Activated CD4-positive, alpha-beta memory T cell treated with anti-CD3 and anti-CD28 coated beads for 36 hours (primary cell): ENCODE measurements around the gene NUDT13. TPM values are rescaled to one million over a fixed set of nuclear protein-coding genes. Genes with fewer than 3 reads are reported as not detected.
"Not testable (repeated sequence)": the region's sequence is repeated elsewhere in the genome, so short reads cannot be mapped to it uniquely, and the experiment has no call there.

Experiments
- CTCF ChIA-PET: fragments of 350-600 bp; sonication (Branson Sonifier 250); formaldehyde crosslinking; loops from one replicate; lab custom pipeline; 2021; ENCODE audit warnings: antibody characterized with exemption, inconsistent platforms; lab: Charles Lee
- POLR2A ChIA-PET: fragments of 350-600 bp; sonication (Branson Sonifier 250); formaldehyde crosslinking; loops from one replicate; lab custom pipeline; 2021; ENCODE audit warnings: antibody characterized with exemption; lab: Charles Lee
- DNase-seq: peaks from one replicate; pipeline ENCODE4 v3.0.0-alpha.2; 2020
- H3K27ac Mint-ChIP-seq: one replicate; pipeline ENCODE4 v1.8.0; 2021; ENCODE audit warnings: mixed read lengths
- H3K27me3 Mint-ChIP-seq: one replicate; pipeline ENCODE4 v1.8.0; 2021; ENCODE audit warnings: mixed read lengths
- H3K36me3 Mint-ChIP-seq: one replicate; pipeline ENCODE4 v1.8.0; 2021; ENCODE audit warnings: mixed read lengths
- H3K4me1 Mint-ChIP-seq: one replicate; pipeline ENCODE4 v1.8.0; 2021; ENCODE audit warnings: low read depth, mixed read lengths
- H3K4me3 Mint-ChIP-seq: one replicate; pipeline ENCODE4 v1.8.0; 2021; ENCODE audit warnings: mild to moderate bottlenecking, mixed read lengths
- H3K9me3 Mint-ChIP-seq: one replicate; pipeline ENCODE4 v1.8.0; 2021; ENCODE audit warnings: mixed read lengths
- intact Hi-C: fragments of 100-400 bp; cut with micrococcal nuclease; formaldehyde crosslinking; loops from one replicate; pipeline ENCODE4 v1.15.1; 2023
- total RNA-seq, 2 experiments: library from RNA; stranded (reverse); gene quantifications; one replicate each; pipeline ENCODE4 v1.2.3, GENCODE V29; 2021

The NUDT13 gene
- total RNA-seq, 2 experiments from 2014 or later, result 1.0 to 1.4 TPM

DNA sequence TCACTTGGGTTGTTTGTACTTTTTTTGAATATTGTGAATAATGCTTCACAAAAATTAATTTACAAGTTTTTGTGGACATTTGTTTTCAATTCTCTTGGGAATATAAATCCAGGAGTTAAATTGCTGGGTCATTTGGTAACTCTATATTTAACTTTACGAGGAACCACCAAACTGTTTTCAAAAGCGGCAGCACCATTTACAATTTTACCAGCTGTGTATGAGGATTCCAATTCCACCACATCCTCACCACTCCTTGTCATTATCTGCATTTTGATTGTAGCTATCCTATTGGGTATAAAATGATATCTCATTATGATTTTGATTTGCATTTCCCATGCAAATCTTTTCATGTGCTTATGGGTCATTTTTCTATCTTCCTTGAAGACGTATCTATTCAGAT, 4.0 kb upstream of the NUDT13 start:
- peaks cover 6% of the 10 kb centered on the region for H3K4me1 Mint-ChIP-seq
- no peak for DNase-seq
- POLR2A ChIA-PET, result no interaction called here
- no peak overlapping the region for H3K27ac Mint-ChIP-seq
- CTCF ChIA-PET, result no interaction called here
- no peak overlapping the region for H3K4me3 Mint-ChIP-seq
- peaks cover 24% of the 10 kb centered on the region for H3K36me3 Mint-ChIP-seq
- intact Hi-C loops, result no loop called here
- peaks cover 8% of the 10 kb centered on the region for H3K9me3 Mint-ChIP-seq
- H3K27me3 Mint-ChIP-seq, result no peaks in the 10 kb centered on the region

DNA sequence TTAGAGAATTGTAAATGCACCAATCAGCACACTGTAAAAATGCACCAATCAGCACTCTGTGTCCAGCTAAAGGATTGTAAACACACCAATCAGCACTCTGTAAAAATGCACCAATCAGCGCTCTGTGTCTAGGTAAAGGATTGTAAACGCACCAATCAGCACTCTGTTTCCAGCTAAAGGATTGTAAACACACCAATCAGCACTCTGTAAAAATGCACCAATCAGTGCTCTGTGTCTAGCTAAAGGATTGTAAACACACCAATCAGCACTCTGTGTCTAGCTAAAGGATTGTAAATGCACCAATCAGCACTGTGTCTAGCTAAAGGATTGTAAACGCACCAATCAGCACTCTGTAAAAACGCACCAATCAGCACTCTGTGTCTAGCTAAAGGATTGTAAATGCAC, 1.0 kb upstream of the NUDT13 start:
- H3K27ac Mint-ChIP-seq, intact Hi-C loops, DNase-seq, H3K27me3 Mint-ChIP-seq, H3K9me3 Mint-ChIP-seq, H3K4me3 Mint-ChIP-seq, H3K4me1 Mint-ChIP-seq: not testable (repeated sequence)
- CTCF ChIA-PET, result interaction anchor here (1.5 to 1.8 kb wide), 2 partner anchors 13 to 50 kb away, joined by 4 to 6 read pairs; no protein-coding TSS in a partner anchor
- H3K36me3 Mint-ChIP-seq, result peaks cover 24% of the 10 kb centered on the region
- POLR2A ChIA-PET, result interaction anchor here (2.1 kb wide), 1 partner anchor 12 kb away, joined by 12 read pairs; the partner anchor contains the start of gene P4HA1

DNA sequence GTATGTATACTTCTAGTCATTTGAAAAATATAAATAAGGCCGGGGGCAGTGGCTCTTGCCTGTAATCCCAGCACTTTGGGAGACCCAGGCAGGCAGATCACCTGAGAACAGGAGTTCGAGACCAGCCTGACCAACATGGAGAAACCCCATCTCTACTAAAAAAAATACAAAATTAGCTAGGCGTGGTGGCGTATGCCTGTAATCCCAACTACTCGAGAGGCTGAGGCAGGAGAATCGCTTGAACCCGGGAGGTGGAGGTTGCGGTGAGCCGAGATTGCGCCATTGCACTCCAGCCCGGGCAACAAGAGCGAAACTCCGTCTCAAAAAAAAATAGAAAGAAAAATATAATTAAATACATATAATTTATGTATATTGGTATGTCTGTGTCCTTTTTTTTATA, 1.8 kb downstream of the NUDT13 start:
- POLR2A ChIA-PET, H3K9me3 Mint-ChIP-seq, H3K4me3 Mint-ChIP-seq, H3K4me1 Mint-ChIP-seq, DNase-seq, H3K27ac Mint-ChIP-seq, H3K27me3 Mint-ChIP-seq: not testable (repeated sequence)
- intact Hi-C loops, result loop anchor here (5.0 kb wide), 2 partner anchors 55 to 300 kb away; partner anchors contain the start of genes ANXA7, ECD and FAM149B1
- CTCF ChIA-PET, result interaction anchor here (1.4 kb wide), 1 partner anchor 15 kb away, joined by 5 read pairs; no protein-coding TSS in a partner anchor
- H3K36me3 Mint-ChIP-seq, result peaks cover 22% of the 10 kb centered on the region

- intact Hi-C loops, result loop anchor here (5.0 kb wide), 2 partner anchors 54 to 299 kb away; partner anchors contain the start of genes ANXA7, ECD and FAM149B1
- Mint-ChIP-seq H3K27ac (no peak overlapping the region), H3K9me3 (peaks cover 8% of the 10 kb centered on the region), H3K4me3 (no peak overlapping the region), H3K4me1 (peaks cover 15% of the 10 kb centered on the region), H3K27me3 (no peaks in the 10 kb centered on the region), H3K36me3 (peaks cover 18% of the 10 kb centered on the region)
- no peak for DNase-seq
- POLR2A ChIA-PET, result no interaction called here
- CTCF ChIA-PET, result interaction anchor here (0.8 to 1.3 kb wide), 2 partner anchors 16 to 45 kb away, joined by 3 read pairs; partner anchors contain the start of gene P4HA1
Observed at GRCh38 chr10:73113551-73113950, 3.3 kb downstream of the NUDT13 start.

DNA sequence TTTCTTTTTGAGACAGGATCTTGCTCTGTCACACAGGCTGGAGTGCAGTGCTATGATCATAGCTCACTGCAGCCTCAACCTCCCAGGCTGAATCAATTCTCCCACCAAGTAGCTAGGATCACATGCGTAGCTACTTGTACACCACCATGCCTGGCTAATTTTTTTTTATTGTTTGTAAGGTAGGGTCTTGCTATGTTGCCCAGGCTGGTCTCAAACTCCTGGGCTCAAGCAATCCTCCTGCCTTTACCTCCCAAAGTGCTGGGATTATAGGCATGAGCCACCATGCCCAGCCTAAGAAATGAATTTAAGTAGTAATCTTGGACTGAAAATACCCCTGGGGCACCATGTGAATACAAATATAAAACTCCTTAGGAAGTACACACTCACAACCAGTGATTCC, 5.8 kb downstream of the NUDT13 start:
- ChIA-PET CTCF (no interaction called here), POLR2A (no interaction called here)
- intact Hi-C loops, result no loop called here

GRCh38 chr10:73117976-73118743, 7.9 kb downstream of the NUDT13 start:
- Mint-ChIP-seq H3K4me1 (peaks cover 6% of the 10 kb centered on the region), H3K27me3 (no peaks in the 10 kb centered on the region), H3K27ac (no peak overlapping the region), H3K4me3 (no peak overlapping the region), H3K36me3 (peaks cover 1% of the 10 kb centered on the region), H3K9me3 (no peaks in the 10 kb centered on the region)
- CTCF ChIA-PET, result no interaction called here
- intact Hi-C loops, result no loop called here
- DNase-seq, result no peak
- POLR2A ChIA-PET, result no interaction called here

More for the DNA sequence above, 5.8 kb downstream of the NUDT13 start:
- no peak for DNase-seq
- peaks cover 11% of the 10 kb centered on the region for H3K4me1 Mint-ChIP-seq
- no peak overlapping the region for H3K4me3 Mint-ChIP-seq
- H3K36me3 Mint-ChIP-seq, result peaks cover 1% of the 10 kb centered on the region
- no peaks in the 10 kb centered on the region for H3K9me3 Mint-ChIP-seq
- H3K27ac Mint-ChIP-seq, result no peak overlapping the region
- no peaks in the 10 kb centered on the region for H3K27me3 Mint-ChIP-seq

- no peak for DNase-seq
- H3K4me1 Mint-ChIP-seq, result peaks cover 6% of the 10 kb centered on the region
- H3K36me3 Mint-ChIP-seq, result peaks cover 1% of the 10 kb centered on the region
- no peak overlapping the region for H3K27ac Mint-ChIP-seq
- CTCF ChIA-PET, result no interaction called here
- intact Hi-C loops, result no loop called here
- no peaks in the 10 kb centered on the region for H3K27me3 Mint-ChIP-seq
- POLR2A ChIA-PET, result no interaction called here
- H3K9me3 Mint-ChIP-seq, result no peaks in the 10 kb centered on the region
- no peak overlapping the region for H3K4me3 Mint-ChIP-seq
Observed at GRCh38 chr10:73119457-73119856, 9.2 kb downstream of the NUDT13 start.

GRCh38 chr10:73119952-73120351, 9.7 kb downstream of the NUDT13 start:
- Mint-ChIP-seq H3K27me3 (no peaks in the 10 kb centered on the region), H3K4me1 (peaks cover 6% of the 10 kb centered on the region), H3K4me3 (no peak overlapping the region), H3K36me3 (peaks cover 1% of the 10 kb centered on the region), H3K9me3 (no peaks in the 10 kb centered on the region), H3K27ac (no peak overlapping the region)
- ChIA-PET CTCF (no interaction called here), POLR2A (no interaction called here)
- intact Hi-C loops, result no loop called here
- no peak for DNase-seq

DNA sequence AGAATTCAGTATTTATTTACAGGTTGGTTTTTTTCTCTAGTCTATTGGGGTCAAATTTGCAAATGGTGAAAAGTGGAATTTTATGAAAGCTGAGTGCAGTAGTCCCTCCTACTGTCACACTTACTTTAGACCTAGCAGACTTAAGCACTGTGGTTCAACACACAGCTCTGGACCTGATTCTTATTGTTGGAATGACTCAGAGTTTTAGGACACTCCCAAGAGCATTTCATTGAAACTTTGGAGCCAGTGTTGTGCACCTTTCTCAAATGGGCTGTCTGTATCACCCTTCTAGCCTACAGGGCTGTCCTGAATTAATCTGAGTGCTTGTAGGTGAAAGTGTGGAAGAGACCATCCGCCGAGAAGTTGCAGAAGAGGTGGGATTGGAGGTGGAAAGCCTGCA, 16.1 kb downstream of the NUDT13 start:
- CTCF ChIA-PET, result no interaction called here
- Mint-ChIP-seq H3K4me3 (no peak overlapping the region), H3K27me3 (no peaks in the 10 kb centered on the region), H3K4me1 (no peaks in the 10 kb centered on the region), H3K27ac (no peak overlapping the region), H3K9me3 (no peaks in the 10 kb centered on the region), H3K36me3 (peaks cover 15% of the 10 kb centered on the region)
- intact Hi-C loops, result no loop called here
- no peak for DNase-seq
- POLR2A ChIA-PET, result no interaction called here

GRCh38 chr10:73131301-73131700, 21.0 kb downstream of the NUDT13 start:
- no peak for DNase-seq
- H3K9me3 Mint-ChIP-seq, result no peaks in the 10 kb centered on the region
- ChIA-PET CTCF (no interaction called here), POLR2A (no interaction called here)
- H3K4me3 Mint-ChIP-seq, result no peak overlapping the region
- intact Hi-C loops, result no loop called here
- no peaks in the 10 kb centered on the region for H3K27me3 Mint-ChIP-seq
- peaks cover 42% of the 10 kb centered on the region for H3K36me3 Mint-ChIP-seq
- no peak overlapping the region for H3K27ac Mint-ChIP-seq
- H3K4me1 Mint-ChIP-seq, result no peaks in the 10 kb centered on the region

DNA sequence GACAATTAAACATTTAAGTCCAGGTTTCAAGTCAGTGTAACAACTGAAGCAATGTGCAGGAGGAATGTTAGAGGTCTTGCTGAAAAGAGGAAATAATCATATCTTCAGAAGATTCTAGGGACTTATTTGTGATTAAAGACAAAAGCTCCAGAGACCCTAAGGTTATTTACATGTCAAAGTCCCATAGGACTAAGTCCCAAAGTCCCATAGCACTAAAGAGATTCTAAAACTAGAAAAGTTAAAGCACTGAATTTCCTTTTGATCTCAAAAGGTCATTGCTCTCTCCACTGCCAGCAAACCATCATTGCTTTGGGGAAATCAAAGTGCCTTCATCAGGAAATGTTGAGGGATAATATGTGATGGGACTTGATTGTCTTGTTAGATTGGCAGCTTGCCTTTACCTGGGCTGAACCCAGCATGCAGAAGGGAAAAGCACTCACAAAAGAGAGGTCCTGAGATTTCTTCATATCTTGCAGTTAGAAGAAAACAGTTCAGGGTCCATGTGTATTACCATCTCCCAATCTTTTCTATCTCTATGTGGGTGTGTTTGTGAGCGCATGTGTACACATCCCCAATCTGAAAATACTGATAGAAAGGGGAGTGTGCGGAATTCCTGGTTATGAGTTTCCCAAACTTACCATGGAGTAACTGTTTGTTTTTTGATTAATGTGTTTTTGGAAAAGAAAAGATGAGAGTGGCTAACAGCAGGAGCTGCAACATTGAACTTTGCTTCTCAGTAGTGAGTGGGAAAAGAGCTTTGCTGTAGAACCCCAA, 21.8 kb downstream of the NUDT13 start:
- POLR2A ChIA-PET, result no interaction called here
- no peak overlapping the region for H3K27ac Mint-ChIP-seq
- no peak overlapping the region for H3K4me3 Mint-ChIP-seq
- peaks cover 40% of the 10 kb centered on the region for H3K36me3 Mint-ChIP-seq
- CTCF ChIA-PET, result no interaction called here
- H3K27me3 Mint-ChIP-seq, result no peaks in the 10 kb centered on the region
- H3K9me3 Mint-ChIP-seq, result no peaks in the 10 kb centered on the region
- no peak for DNase-seq
- intact Hi-C loops, result no loop called here
- no peaks in the 10 kb centered on the region for H3K4me1 Mint-ChIP-seq

GRCh38 chr10:73134727-73135126, 24.5 kb downstream of the NUDT13 start:
- no peak for DNase-seq
- no peaks in the 10 kb centered on the region for H3K4me1 Mint-ChIP-seq
- no peaks in the 10 kb centered on the region for H3K27me3 Mint-ChIP-seq
- intact Hi-C loops, result no loop called here
- CTCF ChIA-PET, result interaction anchor here (1.3 kb wide), 1 partner anchor 23 kb away, joined by 3 read pairs; no protein-coding TSS in a partner anchor
- no peak overlapping the region for H3K4me3 Mint-ChIP-seq
- H3K27ac Mint-ChIP-seq, result no peak overlapping the region
- no peaks in the 10 kb centered on the region for H3K9me3 Mint-ChIP-seq
- POLR2A ChIA-PET, result no interaction called here
- peaks cover 47% of the 10 kb centered on the region for H3K36me3 Mint-ChIP-seq
